ENCODE data around the gene MKNK2. TPM values are rescaled to one million over a fixed set of nuclear protein-coding genes. Genes with fewer than 3 reads are reported as not detected.

MKNK2 gene
- total RNA-seq, 1 donor from 2014 or later: 314 TPM

- no peaks in the 10 kb centered on the region for H3K27me3 ChIP-seq
- H3K4me1 ChIP-seq: peaks cover 6% of the 10 kb centered on the region
- intact Hi-C loops (cut with DNase I): loop anchor here (10.0 kb wide), 1 partner anchor 156 kb away; no protein-coding TSS in a partner anchor
- H3K9me3 ChIP-seq: no peaks in the 10 kb centered on the region
- ATAC-seq (no peak), DNase-seq (no peak)
- H3K27ac ChIP-seq: no peak overlapping the region
- peaks cover 53% of the 10 kb centered on the region for H3K36me3 ChIP-seq
- TF ChIP-seq CTCF (IDR thresholded peaks at IDR 0.05): no peak
- H3K4me3 ChIP-seq: no peak overlapping the region
Observed at GRCh38 chr19:2070436-2070827, 19.4 kb upstream of the MKNK2 start.

- Histone ChIP-seq H3K36me3 (no peaks in the 10 kb centered on the region), H3K4me1 (peaks cover 28% of the 10 kb centered on the region), H3K27ac (peak overlapping the region; percentile 61), H3K9me3 (no peaks in the 10 kb centered on the region), H3K27me3 (no peaks in the 10 kb centered on the region), H3K4me3 (no peak overlapping the region)
- intact Hi-C loops (cut with DNase I): loop anchor here (5.0 kb wide), 1 partner anchor 48 kb away; the partner anchor contains the start of gene BTBD2
- no peak for TF ChIP-seq CTCF (IDR thresholded peaks at IDR 0.05)
- ATAC-seq (no peak), DNase-seq (no peak)
Observed at GRCh38 chr19:2064788-2065524, 13.9 kb upstream of the MKNK2 start.

- no peak for TF ChIP-seq CTCF (IDR thresholded peaks at IDR 0.05)
- no peaks in the 10 kb centered on the region for H3K36me3 ChIP-seq
- peak overlapping the region; percentile 61 for H3K27ac ChIP-seq
- intact Hi-C loops (cut with DNase I): no loop called here
- ATAC-seq: no peak
- H3K4me1 ChIP-seq: peaks cover 31% of the 10 kb centered on the region
- no peaks in the 10 kb centered on the region for H3K9me3 ChIP-seq
- DNase-seq: no peak
- H3K27me3 ChIP-seq: no peaks in the 10 kb centered on the region
- H3K4me3 ChIP-seq: no peak overlapping the region
Observed at GRCh38 chr19:2064395-2064787, 13.3 kb upstream of the MKNK2 start.

GRCh38 chr19:2063824-2064223, 12.8 kb upstream of the MKNK2 start:
- H3K27ac ChIP-seq: peak overlapping the region; percentile 61
- no peaks in the 10 kb centered on the region for H3K9me3 ChIP-seq
- no peak for ATAC-seq
- no peak overlapping the region for H3K4me3 ChIP-seq
- H3K27me3 ChIP-seq: no peaks in the 10 kb centered on the region
- H3K4me1 ChIP-seq: peaks cover 34% of the 10 kb centered on the region
- no peak for DNase-seq
- H3K36me3 ChIP-seq: no peaks in the 10 kb centered on the region
- TF ChIP-seq CTCF (IDR thresholded peaks at IDR 0.05): no peak
- intact Hi-C loops (cut with DNase I): no loop called here

GRCh38 chr19:2062770-2063169, 11.7 kb upstream of the MKNK2 start:
- Histone ChIP-seq H3K9me3 (no peaks in the 10 kb centered on the region), H3K4me1 (peaks cover 44% of the 10 kb centered on the region), H3K4me3 (no peak overlapping the region), H3K27ac (no peak overlapping the region), H3K27me3 (no peaks in the 10 kb centered on the region), H3K36me3 (no peaks in the 10 kb centered on the region)
- TF ChIP-seq CTCF (IDR thresholded peaks at IDR 0.05): no peak
- intact Hi-C loops (cut with DNase I): no loop called here
- ATAC-seq (no peak), DNase-seq (no peak)
